ENCODE data around the gene ZNF558. TPM values are rescaled to one million over a fixed set of nuclear protein-coding genes. Genes with fewer than 3 reads are reported as not detected.

ZNF558 gene
- polyA plus RNA-seq, 1 of the 3 experiments (the other 2 are of a cell fraction) = 22.5 TPM

DNA sequence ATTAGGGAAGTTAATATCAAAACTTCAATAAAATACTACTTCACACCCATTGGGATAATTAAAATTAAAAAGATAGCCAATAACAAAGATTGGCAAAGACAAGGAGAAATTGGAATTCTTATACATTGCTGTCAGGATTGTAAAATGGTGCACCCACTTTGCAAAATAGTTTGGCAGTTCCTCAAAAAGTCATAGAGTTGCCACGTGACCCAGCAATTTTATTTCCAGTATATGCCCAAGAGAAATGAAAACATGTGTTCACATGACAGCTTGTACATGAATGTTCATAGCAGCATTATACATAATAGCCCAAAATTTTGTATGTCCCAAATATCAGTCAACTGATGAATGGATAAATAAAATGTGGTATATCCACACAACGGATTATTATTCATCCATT is 3.3 kb upstream of the ZNF558 start:
- no peak for DNase-seq
- H3K27me3 ChIP-seq (ENCODE audit: insufficient read depth) = peaks cover 19% of the 10 kb centered on the region; the same call in 1 of the 2 replicates
- WGBS (ENCODE audit: low lambda C conversion rate) = 18% methylated on average over 2 of the region's 2 CpGs
- H3K36me3 ChIP-seq (replicated peaks in 1 of 2; ENCODE audit: control insufficient read depth in 1 of 2, insufficient read depth in 2 of 2, low read length in 1 of 2) = peaks cover 0 to 6% of the 10 kb centered on the region in 2 experiments
- H3K9ac ChIP-seq = no peak overlapping the region
- no peak overlapping the region for H3K4me2 ChIP-seq
- ChIA-PET CTCF (no interaction called here), POLR2A (no interaction called here)
- H3K4me3 ChIP-seq (ENCODE audit: low read depth in 2 of 2, low read length in 1 of 2) = no peak overlapping the region
- H4K20me1 ChIP-seq (ENCODE audit: insufficient read depth) = no peaks in the 10 kb centered on the region
- no peak overlapping the region for H2AFZ ChIP-seq (ENCODE audit: low read depth)
- no peak for TF ChIP-seq TCF12 (IDR thresholded peaks at IDR 0.05)
- no peak for TF ChIP-seq SMC3 (IDR thresholded peaks at IDR 0.05; ENCODE audit: low read depth, low read length)
- TF ChIP-seq FOXM1 (IDR thresholded peaks at IDR 0.05; ENCODE audit: low read depth) = no peak
- no peak for TF ChIP-seq YY1 (IDR thresholded peaks at IDR 0.05; ENCODE audit: low read depth)
- TF ChIP-seq, protein P1, sequence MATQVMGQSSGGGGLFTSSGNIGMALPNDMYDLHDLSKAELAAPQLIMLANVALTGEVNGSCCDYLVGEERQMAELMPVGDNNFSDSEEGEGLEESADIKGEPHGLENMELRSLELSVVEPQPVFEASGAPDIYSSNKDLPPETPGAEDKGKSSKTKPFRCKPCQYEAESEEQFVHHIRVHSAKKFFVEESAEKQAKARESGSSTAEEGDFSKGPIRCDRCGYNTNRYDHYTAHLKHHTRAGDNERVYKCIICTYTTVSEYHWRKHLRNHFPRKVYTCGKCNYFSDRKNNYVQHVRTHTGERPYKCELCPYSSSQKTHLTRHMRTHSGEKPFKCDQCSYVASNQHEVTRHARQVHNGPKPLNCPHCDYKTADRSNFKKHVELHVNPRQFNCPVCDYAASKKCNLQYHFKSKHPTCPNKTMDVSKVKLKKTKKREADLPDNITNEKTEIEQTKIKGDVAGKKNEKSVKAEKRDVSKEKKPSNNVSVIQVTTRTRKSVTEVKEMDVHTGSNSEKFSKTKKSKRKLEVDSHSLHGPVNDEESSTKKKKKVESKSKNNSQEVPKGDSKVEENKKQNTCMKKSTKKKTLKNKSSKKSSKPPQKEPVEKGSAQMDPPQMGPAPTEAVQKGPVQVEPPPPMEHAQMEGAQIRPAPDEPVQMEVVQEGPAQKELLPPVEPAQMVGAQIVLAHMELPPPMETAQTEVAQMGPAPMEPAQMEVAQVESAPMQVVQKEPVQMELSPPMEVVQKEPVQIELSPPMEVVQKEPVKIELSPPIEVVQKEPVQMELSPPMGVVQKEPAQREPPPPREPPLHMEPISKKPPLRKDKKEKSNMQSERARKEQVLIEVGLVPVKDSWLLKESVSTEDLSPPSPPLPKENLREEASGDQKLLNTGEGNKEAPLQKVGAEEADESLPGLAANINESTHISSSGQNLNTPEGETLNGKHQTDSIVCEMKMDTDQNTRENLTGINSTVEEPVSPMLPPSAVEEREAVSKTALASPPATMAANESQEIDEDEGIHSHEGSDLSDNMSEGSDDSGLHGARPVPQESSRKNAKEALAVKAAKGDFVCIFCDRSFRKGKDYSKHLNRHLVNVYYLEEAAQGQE (IDR thresholded peaks at IDR 0.05; ENCODE audit: low read depth, low read length) = no peak
- TF ChIP-seq MXI1 (IDR thresholded peaks at IDR 0.05; ENCODE audit: low read depth, low read length) = no peak
- TF ChIP-seq SIN3A (IDR thresholded peaks at IDR 0.05; ENCODE audit: borderline replicate concordance, low read depth, low read length) = no peak
- TF ChIP-seq MEF2A (IDR thresholded peaks at IDR 0.05; ENCODE audit: borderline replicate concordance, low read depth) = no peak
- TF ChIP-seq, protein P2, sequence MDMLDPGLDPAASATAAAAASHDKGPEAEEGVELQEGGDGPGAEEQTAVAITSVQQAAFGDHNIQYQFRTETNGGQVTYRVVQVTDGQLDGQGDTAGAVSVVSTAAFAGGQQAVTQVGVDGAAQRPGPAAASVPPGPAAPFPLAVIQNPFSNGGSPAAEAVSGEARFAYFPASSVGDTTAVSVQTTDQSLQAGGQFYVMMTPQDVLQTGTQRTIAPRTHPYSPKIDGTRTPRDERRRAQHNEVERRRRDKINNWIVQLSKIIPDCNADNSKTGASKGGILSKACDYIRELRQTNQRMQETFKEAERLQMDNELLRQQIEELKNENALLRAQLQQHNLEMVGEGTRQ (IDR thresholded peaks at IDR 0.05; ENCODE audit: borderline replicate concordance, low read depth, low read length) = no peak
- no peak for TF ChIP-seq ELF1 (IDR thresholded peaks at IDR 0.05)
- TF ChIP-seq FOXJ3 (CRISPR knock-in tag; IDR thresholded peaks at IDR 0.05) = no peak
- no peak for TF ChIP-seq GATA2 (CRISPR knock-in tag; IDR thresholded peaks at IDR 0.05)
- TF ChIP-seq, protein P3, sequence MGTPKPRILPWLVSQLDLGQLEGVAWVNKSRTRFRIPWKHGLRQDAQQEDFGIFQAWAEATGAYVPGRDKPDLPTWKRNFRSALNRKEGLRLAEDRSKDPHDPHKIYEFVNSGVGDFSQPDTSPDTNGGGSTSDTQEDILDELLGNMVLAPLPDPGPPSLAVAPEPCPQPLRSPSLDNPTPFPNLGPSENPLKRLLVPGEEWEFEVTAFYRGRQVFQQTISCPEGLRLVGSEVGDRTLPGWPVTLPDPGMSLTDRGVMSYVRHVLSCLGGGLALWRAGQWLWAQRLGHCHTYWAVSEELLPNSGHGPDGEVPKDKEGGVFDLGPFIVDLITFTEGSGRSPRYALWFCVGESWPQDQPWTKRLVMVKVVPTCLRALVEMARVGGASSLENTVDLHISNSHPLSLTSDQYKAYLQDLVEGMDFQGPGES (IDR thresholded peaks at IDR 0.05; ENCODE audit: low read depth, low read length) = no peak
- TF ChIP-seq NFIC (IDR thresholded peaks at IDR 0.05; ENCODE audit: borderline replicate concordance) = no peak
- TF ChIP-seq, protein P4, sequence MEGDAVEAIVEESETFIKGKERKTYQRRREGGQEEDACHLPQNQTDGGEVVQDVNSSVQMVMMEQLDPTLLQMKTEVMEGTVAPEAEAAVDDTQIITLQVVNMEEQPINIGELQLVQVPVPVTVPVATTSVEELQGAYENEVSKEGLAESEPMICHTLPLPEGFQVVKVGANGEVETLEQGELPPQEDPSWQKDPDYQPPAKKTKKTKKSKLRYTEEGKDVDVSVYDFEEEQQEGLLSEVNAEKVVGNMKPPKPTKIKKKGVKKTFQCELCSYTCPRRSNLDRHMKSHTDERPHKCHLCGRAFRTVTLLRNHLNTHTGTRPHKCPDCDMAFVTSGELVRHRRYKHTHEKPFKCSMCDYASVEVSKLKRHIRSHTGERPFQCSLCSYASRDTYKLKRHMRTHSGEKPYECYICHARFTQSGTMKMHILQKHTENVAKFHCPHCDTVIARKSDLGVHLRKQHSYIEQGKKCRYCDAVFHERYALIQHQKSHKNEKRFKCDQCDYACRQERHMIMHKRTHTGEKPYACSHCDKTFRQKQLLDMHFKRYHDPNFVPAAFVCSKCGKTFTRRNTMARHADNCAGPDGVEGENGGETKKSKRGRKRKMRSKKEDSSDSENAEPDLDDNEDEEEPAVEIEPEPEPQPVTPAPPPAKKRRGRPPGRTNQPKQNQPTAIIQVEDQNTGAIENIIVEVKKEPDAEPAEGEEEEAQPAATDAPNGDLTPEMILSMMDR (IDR thresholded peaks at IDR 0.05) = no peak
- no peak for TF ChIP-seq RXRA (IDR thresholded peaks at IDR 0.05; ENCODE audit: borderline replicate concordance, low read depth)
- no peak for TF ChIP-seq CHD2 (IDR thresholded peaks at IDR 0.05; ENCODE audit: low read length, partially characterized antibody)
- TF ChIP-seq RCOR1 (IDR thresholded peaks at IDR 0.05; ENCODE audit: low read length) = no peak
- TF ChIP-seq EP300 (IDR thresholded peaks at IDR 0.05; ENCODE audit: borderline replicate concordance in 1 of 2, low read depth in 1 of 2, low read length in 1 of 2) = no peak
- TF ChIP-seq, protein P5, sequence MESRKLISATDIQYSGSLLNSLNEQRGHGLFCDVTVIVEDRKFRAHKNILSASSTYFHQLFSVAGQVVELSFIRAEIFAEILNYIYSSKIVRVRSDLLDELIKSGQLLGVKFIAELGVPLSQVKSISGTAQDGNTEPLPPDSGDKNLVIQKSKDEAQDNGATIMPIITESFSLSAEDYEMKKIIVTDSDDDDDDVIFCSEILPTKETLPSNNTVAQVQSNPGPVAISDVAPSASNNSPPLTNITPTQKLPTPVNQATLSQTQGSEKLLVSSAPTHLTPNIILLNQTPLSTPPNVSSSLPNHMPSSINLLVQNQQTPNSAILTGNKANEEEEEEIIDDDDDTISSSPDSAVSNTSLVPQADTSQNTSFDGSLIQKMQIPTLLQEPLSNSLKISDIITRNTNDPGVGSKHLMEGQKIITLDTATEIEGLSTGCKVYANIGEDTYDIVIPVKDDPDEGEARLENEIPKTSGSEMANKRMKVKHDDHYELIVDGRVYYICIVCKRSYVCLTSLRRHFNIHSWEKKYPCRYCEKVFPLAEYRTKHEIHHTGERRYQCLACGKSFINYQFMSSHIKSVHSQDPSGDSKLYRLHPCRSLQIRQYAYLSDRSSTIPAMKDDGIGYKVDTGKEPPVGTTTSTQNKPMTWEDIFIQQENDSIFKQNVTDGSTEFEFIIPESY (IDR thresholded peaks at IDR 0.05; ENCODE audit: borderline replicate concordance, low read depth) = no peak
- no peaks in the 10 kb centered on the region for H3K9me3 ChIP-seq
- H3K9me2 ChIP-seq = no peaks in the 10 kb centered on the region
- peaks cover 5 to 6% of the 10 kb centered on the region in 2 experiments; a peak in 2 of 4 replicates for H3K4me1 ChIP-seq (ENCODE audit: control insufficient read depth in 1 of 2, insufficient read depth in 2 of 2, low read depth in 1 of 2, low read length in 1 of 2)
- no peak overlapping the region for H3K27ac ChIP-seq (ENCODE audit: low read depth in 2 of 2, low read length in 1 of 2)
- no peaks in the 10 kb centered on the region for H3K79me2 ChIP-seq (ENCODE audit: insufficient read depth)
- no peaks in the 10 kb centered on the region for H3F3A ChIP-seq (replicated peaks; ENCODE audit: insufficient read depth)
